ENCODE measurements around the gene MYL7. TPM values are rescaled to one million over a fixed set of nuclear protein-coding genes. Genes with fewer than 3 reads are reported as not detected.

MYL7 gene
- total RNA-seq, 4 donors from 2014 or later, result not detected

- no peaks in the 10 kb centered on the region for H3K9me3 ChIP-seq
- peaks cover 0 to 63% (median 24%) of the 10 kb centered on the region in 4 donors for H3K4me1 ChIP-seq
- H3K36me3 ChIP-seq, result peaks cover 0 to 51% (median 0%) of the 10 kb centered on the region in 3 donors
- no peak for DNase-seq (ENCODE audit: low spot score in 2 of 2)
- peak overlapping the region; percentile 13 to 97 (median 82) for H3K27ac ChIP-seq
- H3K4me3 ChIP-seq, result peak overlapping the region in 2 of 4 donors; percentile 53 to 78
- 87 to 93% methylated on average over 8 to 10 of the region's 10 CpGs for WGBS, 2 donors
- TF ChIP-seq CTCF (IDR thresholded peaks at IDR 0.05) (no peak), POLR2A (IDR thresholded peaks at IDR 0.05) (no peak), EP300 (IDR thresholded peaks at IDR 0.05) (no peak)
- no peaks in the 10 kb centered on the region for H3K27me3 ChIP-seq
These were observed 34.6 kb downstream of the MYL7 start for GRCh38 chr7:44106311-44107065.

- no peak for TF ChIP-seq POLR2A (IDR thresholded peaks at IDR 0.05)
- TF ChIP-seq CTCF (IDR thresholded peaks at IDR 0.05), result no peak
- TF ChIP-seq EP300 (IDR thresholded peaks at IDR 0.05), result no peak
- H3K4me1 ChIP-seq, result peaks cover 0 to 70% (median 24%) of the 10 kb centered on the region in 4 donors
- H3K27me3 ChIP-seq, result no peaks in the 10 kb centered on the region
- H3K36me3 ChIP-seq, result peaks cover 0 to 44% (median 0%) of the 10 kb centered on the region in 3 donors
- H3K27ac ChIP-seq, result peak overlapping the region; percentile 6 to 97 (median 82)
- no peak for DNase-seq (ENCODE audit: low spot score in 2 of 2)
- no peaks in the 10 kb centered on the region for H3K9me3 ChIP-seq
- H3K4me3 ChIP-seq, result peak overlapping the region; percentile 51 to 78 (median 56)
- WGBS, 2 donors, result 67 to 75% methylated on average over 2 of the region's 2 CpGs
These were observed 35.3 kb downstream of the MYL7 start for GRCh38 chr7:44105832-44106231.

GRCh38 chr7:44104860-44105771, 36.0 kb downstream of the MYL7 start:
- TF ChIP-seq EP300 (IDR thresholded peaks at IDR 0.05) (peak; percentile 51 to 78), POLR2A (IDR thresholded peaks at IDR 0.05) (no peak)
- peak in 1 of 2 donors; percentile 68 for DNase-seq (ENCODE audit: low spot score in 2 of 2)
- H3K27ac ChIP-seq, result peak overlapping the region; percentile 74 to 97 (median 91)
- no peaks in the 10 kb centered on the region for H3K27me3 ChIP-seq
- 22 to 34% methylated on average over 17 to 18 of the region's 28 CpGs for WGBS, 2 donors
- H3K4me3 ChIP-seq, result peak overlapping the region; percentile 51 to 78 (median 56)
- H3K4me1 ChIP-seq, result peaks cover 0 to 77% (median 24%) of the 10 kb centered on the region in 4 donors
- H3K36me3 ChIP-seq, result peaks cover 0 to 37% (median 0%) of the 10 kb centered on the region in 3 donors
- H3K9me3 ChIP-seq, result no peaks in the 10 kb centered on the region

- Histone ChIP-seq H3K4me3 (peak within 1 kb of the TSS; percentile 51 to 78 (median 56)), H3K4me1 (peaks cover 0 to 79% (median 24%) of the 10 kb centered on the region in 4 donors), H3K9me3 (no peaks in the 10 kb centered on the region), H3K27ac (peak within 1 kb of the TSS; percentile 74 to 97 (median 91)), H3K36me3 (peaks cover 0 to 28% (median 0%) of the 10 kb centered on the region in 3 donors), H3K27me3 (no peaks in the 10 kb centered on the region)
- DNase-seq (ENCODE audit: low spot score in 2 of 2), result no peak
- 2% methylated on average over 58 to 61 of the region's 87 CpGs for WGBS, 2 donors
- TF ChIP-seq EP300 (IDR thresholded peaks at IDR 0.05), result no peak
- TF ChIP-seq CTCF (IDR thresholded peaks at IDR 0.05), result no peak
- TF ChIP-seq POLR2A (IDR thresholded peaks at IDR 0.05), result no peak
These were observed 36.9 kb downstream of the MYL7 start, which contains the start of gene AEBP1 for GRCh38 chr7:44103923-44104859. TSS of gene AEBP1 (plus strand) at chr7:44104345. CDS start at chr7:44104666, 321 bp downstream.

All from tibial nerve (tissue), 4 donors.